ENCODE results near the gene CDH5.
"Not testable (repeated sequence)": the region's sequence is repeated elsewhere in the genome, so short reads cannot be mapped to it uniquely, and the experiment has no call there.

The CDH5 gene

DNA sequence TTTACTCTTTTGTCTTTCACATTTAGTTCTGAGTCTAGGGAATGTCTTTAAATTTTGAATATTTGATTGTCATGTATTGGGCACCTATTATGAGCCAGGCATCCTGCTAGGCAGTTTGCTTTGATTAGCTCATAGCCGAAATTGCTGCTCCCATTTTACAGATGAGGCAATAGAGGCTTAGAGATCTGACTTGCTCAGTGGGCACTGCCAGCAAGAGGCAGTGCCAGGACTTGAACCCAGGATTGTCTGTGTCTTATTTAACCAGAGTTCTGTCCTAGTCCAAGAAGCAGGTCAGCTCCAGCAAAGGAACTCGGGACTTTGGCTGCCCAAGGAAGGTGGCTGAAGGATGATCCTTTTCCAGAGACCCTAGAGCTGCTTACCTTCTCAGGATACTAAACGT lies 85.1 kb downstream of the CDH5 start:
- TF ChIP-seq, protein P1, sequence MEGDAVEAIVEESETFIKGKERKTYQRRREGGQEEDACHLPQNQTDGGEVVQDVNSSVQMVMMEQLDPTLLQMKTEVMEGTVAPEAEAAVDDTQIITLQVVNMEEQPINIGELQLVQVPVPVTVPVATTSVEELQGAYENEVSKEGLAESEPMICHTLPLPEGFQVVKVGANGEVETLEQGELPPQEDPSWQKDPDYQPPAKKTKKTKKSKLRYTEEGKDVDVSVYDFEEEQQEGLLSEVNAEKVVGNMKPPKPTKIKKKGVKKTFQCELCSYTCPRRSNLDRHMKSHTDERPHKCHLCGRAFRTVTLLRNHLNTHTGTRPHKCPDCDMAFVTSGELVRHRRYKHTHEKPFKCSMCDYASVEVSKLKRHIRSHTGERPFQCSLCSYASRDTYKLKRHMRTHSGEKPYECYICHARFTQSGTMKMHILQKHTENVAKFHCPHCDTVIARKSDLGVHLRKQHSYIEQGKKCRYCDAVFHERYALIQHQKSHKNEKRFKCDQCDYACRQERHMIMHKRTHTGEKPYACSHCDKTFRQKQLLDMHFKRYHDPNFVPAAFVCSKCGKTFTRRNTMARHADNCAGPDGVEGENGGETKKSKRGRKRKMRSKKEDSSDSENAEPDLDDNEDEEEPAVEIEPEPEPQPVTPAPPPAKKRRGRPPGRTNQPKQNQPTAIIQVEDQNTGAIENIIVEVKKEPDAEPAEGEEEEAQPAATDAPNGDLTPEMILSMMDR (IDR thresholded peaks at IDR 0.05; ENCODE audit: poor library complexity, severe bottlenecking) = no peak
- H3K4me1 ChIP-seq (ENCODE audit: insufficient read depth, poor library complexity, severe bottlenecking) = no peaks in the 10 kb centered on the region
- no peak overlapping the region for H3K27ac ChIP-seq (ENCODE audit: poor library complexity, severe bottlenecking)
- no peaks in the 10 kb centered on the region for H3K9me3 ChIP-seq (ENCODE audit: severe bottlenecking)
- no peak overlapping the region for H3K4me3 ChIP-seq (ENCODE audit: severe bottlenecking)
- DNase-seq (ENCODE audit: low spot score) (no peak), ATAC-seq (ENCODE audit: low read depth) (no peak)
- H3K36me3 ChIP-seq (ENCODE audit: low read depth) = no peaks in the 10 kb centered on the region
- no peaks in the 10 kb centered on the region for H3K27me3 ChIP-seq (ENCODE audit: insufficient read depth, poor library complexity, severe bottlenecking)

DNA sequence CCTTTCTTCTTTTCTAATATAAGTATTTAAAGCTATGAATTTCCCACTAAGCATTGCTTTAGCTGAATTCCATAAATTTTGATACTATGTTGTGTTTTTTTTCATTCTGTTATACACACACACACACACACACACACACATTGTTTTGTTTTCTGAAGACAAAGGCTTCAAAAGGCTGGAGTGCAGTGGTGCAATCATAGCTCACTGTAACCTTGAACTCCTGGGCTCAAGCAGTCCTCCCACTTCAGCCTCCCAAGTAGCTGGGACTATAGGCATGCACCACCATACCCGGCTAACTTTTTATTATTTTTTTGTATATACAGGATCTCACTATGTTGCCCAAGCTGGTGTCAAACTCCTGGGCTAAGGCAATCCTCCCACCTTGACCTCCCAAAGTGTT lies 86.7 kb downstream of the CDH5 start:
- H3K4me1 ChIP-seq (ENCODE audit: insufficient read depth, poor library complexity, severe bottlenecking); H3K27ac ChIP-seq (ENCODE audit: poor library complexity, severe bottlenecking); H3K36me3 ChIP-seq (ENCODE audit: low read depth); H3K27me3 ChIP-seq (ENCODE audit: insufficient read depth, poor library complexity, severe bottlenecking); H3K9me3 ChIP-seq (ENCODE audit: severe bottlenecking); H3K4me3 ChIP-seq (ENCODE audit: severe bottlenecking); DNase-seq (ENCODE audit: low spot score); ATAC-seq (ENCODE audit: low read depth): not testable (repeated sequence)
